ENCODE results near the gene NDUFV2.

GRCh38 chr18:9173770-9174233 lies 71.3 kb downstream of the NDUFV2 start:
- TF ChIP-seq, protein P1, sequence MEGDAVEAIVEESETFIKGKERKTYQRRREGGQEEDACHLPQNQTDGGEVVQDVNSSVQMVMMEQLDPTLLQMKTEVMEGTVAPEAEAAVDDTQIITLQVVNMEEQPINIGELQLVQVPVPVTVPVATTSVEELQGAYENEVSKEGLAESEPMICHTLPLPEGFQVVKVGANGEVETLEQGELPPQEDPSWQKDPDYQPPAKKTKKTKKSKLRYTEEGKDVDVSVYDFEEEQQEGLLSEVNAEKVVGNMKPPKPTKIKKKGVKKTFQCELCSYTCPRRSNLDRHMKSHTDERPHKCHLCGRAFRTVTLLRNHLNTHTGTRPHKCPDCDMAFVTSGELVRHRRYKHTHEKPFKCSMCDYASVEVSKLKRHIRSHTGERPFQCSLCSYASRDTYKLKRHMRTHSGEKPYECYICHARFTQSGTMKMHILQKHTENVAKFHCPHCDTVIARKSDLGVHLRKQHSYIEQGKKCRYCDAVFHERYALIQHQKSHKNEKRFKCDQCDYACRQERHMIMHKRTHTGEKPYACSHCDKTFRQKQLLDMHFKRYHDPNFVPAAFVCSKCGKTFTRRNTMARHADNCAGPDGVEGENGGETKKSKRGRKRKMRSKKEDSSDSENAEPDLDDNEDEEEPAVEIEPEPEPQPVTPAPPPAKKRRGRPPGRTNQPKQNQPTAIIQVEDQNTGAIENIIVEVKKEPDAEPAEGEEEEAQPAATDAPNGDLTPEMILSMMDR (IDR thresholded peaks at IDR 0.05) = no peak
- TF ChIP-seq POLR2A (IDR thresholded peaks at IDR 0.05) (no peak), POLR2AphosphoS5 (IDR thresholded peaks at IDR 0.05) (no peak), EP300 (IDR thresholded peaks at IDR 0.05) (no peak)

Data from stomach (tissue), 4 donors.